Esophagus muscularis mucosa (tissue), 4 donors: ENCODE measurements around the gene VTI1A. TPM values are rescaled to one million over a fixed set of nuclear protein-coding genes. Genes with fewer than 3 reads are reported as not detected.

Experiments
- DNase-seq: peaks from one replicate; pipeline ENCODE4 v3.0.0-alpha.2; 2017; ENCODE audit errors: extremely low spot score
- H3K27ac ChIP-seq, 4 donors: fragments of 200-600 bp; sonication (generic); replicated peaks in 1 of 4; 1 replicate in 3 of 4; 2 replicates in 1 of 4; pipeline ENCODE4 v1.5.1; 2016 to 2019; ENCODE audit warnings: mild to moderate bottlenecking in 1 of 4
- H3K27me3 ChIP-seq, 4 donors: fragments of 200-600 bp; sonication (generic); one replicate each; pipeline versions ENCODE4 v1.5.1 to v1.6.0; 2016 to 2019
- H3K36me3 ChIP-seq, 4 donors: fragments of 200-600 bp; sonication (generic); one replicate each; pipeline ENCODE4 v1.5.1; 2016 to 2019
- H3K4me1 ChIP-seq, 4 donors: fragments of 200-600 bp; sonication (generic); one replicate each; pipeline ENCODE4 v1.5.1; 2016 to 2019
- H3K4me3 ChIP-seq, 4 donors: fragments of 200-600 bp; sonication (generic); 1 replicate in 2 of 4; 2 replicates in 2 of 4; pipeline ENCODE4 v1.5.1; 2016 to 2019; ENCODE audit warnings: mild to moderate bottlenecking in 4 of 4, moderate library complexity in 1 of 4
- H3K9me3 ChIP-seq, 4 donors: fragments of 200-600 bp; sonication (generic); 1 replicate in 3 of 4; 2 replicates in 1 of 4; pipeline ENCODE4 v1.5.1; 2016 to 2019
- EP300 ChIP-seq: sonication (generic); formaldehyde crosslinking; IDR thresholded peaks from one replicate; pipeline ENCODE4 v1.6.1; 2017; ENCODE audit warnings: antibody characterized with exemption
- POLR2A ChIP-seq: fragments of 450-650 bp; IDR thresholded peaks from one replicate; pipeline ENCODE4 v1.6.1; 2017; ENCODE audit warnings: antibody characterized with exemption, moderate library complexity, mild to moderate bottlenecking, low read depth
- POLR2AphosphoS5 ChIP-seq, 2 donors: sonication (generic); formaldehyde crosslinking; IDR thresholded peaks; one replicate each; pipeline ENCODE4 v1.6.1; 2017; ENCODE audit warnings: antibody characterized with exemption in 2 of 2
- WGBS: methylation state at CpG from one replicate; pipeline ENCODE4 v1.1.5; 2018; 5-methylcytosine and 5-hydroxymethylcytosine counted together
- intact Hi-C: fragments of 100-400 bp; cut with DNase I; formaldehyde crosslinking; loops from one replicate; pipeline ENCODE4 v1.15.1; 2023
- total RNA-seq, 4 donors: library from RNA; depleted of rRNA; stranded (reverse); fragments of >200 nt; gene quantifications; one replicate each; pipeline versions ENCODE4 v1.1.0 to v1.2.1, GENCODE V29; 2016
- TF ChIP-seq, protein P1 (sequence below), 3 experiments: fragments of 200-600 bp in 2 of 3; fragments of 450-650 bp in 1 of 3; sonication (generic) in 2 of 3; IDR thresholded peaks; one replicate each; pipeline ENCODE4 v1.5.1; 2017 to 2019; ENCODE audit warnings: antibody characterized with exemption in 3 of 3, mild to moderate bottlenecking in 2 of 3, moderate library complexity in 1 of 3

Gene VTI1A
- total RNA-seq, 4 donors from 2014 or later, result 27.6 to 42.7 (median 33.8) TPM

GRCh38 chr10:112515126-112515525, 68.1 kb downstream of the VTI1A start:
- Histone ChIP-seq H3K36me3 (no peaks in the 10 kb centered on the region), H3K27ac (no peak overlapping the region), H3K4me1 (no peaks in the 10 kb centered on the region), H3K4me3 (no peak overlapping the region), H3K27me3 (no peaks in the 10 kb centered on the region), H3K9me3 (no peaks in the 10 kb centered on the region)
- intact Hi-C loops, result no loop called here
- no peak for TF ChIP-seq EP300
- no peak for TF ChIP-seq POLR2A
- TF ChIP-seq, protein P1, sequence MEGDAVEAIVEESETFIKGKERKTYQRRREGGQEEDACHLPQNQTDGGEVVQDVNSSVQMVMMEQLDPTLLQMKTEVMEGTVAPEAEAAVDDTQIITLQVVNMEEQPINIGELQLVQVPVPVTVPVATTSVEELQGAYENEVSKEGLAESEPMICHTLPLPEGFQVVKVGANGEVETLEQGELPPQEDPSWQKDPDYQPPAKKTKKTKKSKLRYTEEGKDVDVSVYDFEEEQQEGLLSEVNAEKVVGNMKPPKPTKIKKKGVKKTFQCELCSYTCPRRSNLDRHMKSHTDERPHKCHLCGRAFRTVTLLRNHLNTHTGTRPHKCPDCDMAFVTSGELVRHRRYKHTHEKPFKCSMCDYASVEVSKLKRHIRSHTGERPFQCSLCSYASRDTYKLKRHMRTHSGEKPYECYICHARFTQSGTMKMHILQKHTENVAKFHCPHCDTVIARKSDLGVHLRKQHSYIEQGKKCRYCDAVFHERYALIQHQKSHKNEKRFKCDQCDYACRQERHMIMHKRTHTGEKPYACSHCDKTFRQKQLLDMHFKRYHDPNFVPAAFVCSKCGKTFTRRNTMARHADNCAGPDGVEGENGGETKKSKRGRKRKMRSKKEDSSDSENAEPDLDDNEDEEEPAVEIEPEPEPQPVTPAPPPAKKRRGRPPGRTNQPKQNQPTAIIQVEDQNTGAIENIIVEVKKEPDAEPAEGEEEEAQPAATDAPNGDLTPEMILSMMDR (IDR thresholded peaks at IDR 0.05), result no peak
- no peak for TF ChIP-seq POLR2AphosphoS5 (IDR thresholded peaks at IDR 0.05)
- no peak for DNase-seq

- no peaks in the 10 kb centered on the region for H3K27me3 ChIP-seq
- H3K9me3 ChIP-seq, result no peaks in the 10 kb centered on the region
- TF ChIP-seq, protein P1 (IDR thresholded peaks at IDR 0.05), result no peak
- TF ChIP-seq EP300, result no peak
- no peak for TF ChIP-seq POLR2AphosphoS5 (IDR thresholded peaks at IDR 0.05)
- TF ChIP-seq POLR2A, result no peak
- DNase-seq, result no peak
- WGBS, result 97% methylated on average over 2 of the region's 2 CpGs
- no peaks in the 10 kb centered on the region for H3K4me1 ChIP-seq
- no peak overlapping the region for H3K4me3 ChIP-seq
- no peaks in the 10 kb centered on the region for H3K36me3 ChIP-seq
- intact Hi-C loops, result no loop called here
- H3K27ac ChIP-seq, result no peak overlapping the region
Observed at GRCh38 chr10:112515852-112516251, 68.8 kb downstream of the VTI1A start.

DNA sequence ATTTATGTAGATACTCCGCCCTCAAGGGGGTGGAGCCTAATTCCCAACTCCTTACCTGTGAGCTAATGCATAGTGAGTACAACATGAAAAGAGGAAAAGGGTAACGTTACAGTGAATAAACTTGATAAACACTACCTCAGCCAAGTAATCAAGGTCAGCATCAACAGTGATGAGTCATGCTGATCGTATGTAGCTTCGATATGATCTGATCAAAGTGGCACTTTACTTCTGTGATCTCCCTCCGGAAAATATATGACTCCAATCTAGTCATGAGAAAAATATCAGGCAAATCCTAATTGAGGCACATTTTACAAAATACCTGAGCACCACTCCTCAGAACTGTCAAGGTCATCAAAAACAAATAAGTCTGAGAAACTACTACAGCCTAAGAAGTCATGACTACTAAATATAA, 70.4 kb downstream of the VTI1A start:
- TF ChIP-seq POLR2A (no peak), POLR2AphosphoS5 (IDR thresholded peaks at IDR 0.05) (no peak), EP300 (no peak)
- TF ChIP-seq, protein P1 (IDR thresholded peaks at IDR 0.05), result no peak
- H3K36me3 ChIP-seq, result no peaks in the 10 kb centered on the region
- no peaks in the 10 kb centered on the region for H3K4me1 ChIP-seq
- intact Hi-C loops, result no loop called here
- no peak for DNase-seq
- H3K4me3 ChIP-seq, result no peak overlapping the region
- H3K9me3 ChIP-seq, result no peaks in the 10 kb centered on the region
- H3K27me3 ChIP-seq, result no peaks in the 10 kb centered on the region
- 88% methylated on average over 5 of the region's 5 CpGs for WGBS
- no peak overlapping the region for H3K27ac ChIP-seq

- no peak overlapping the region for H3K4me3 ChIP-seq
- no peaks in the 10 kb centered on the region for H3K9me3 ChIP-seq
- TF ChIP-seq EP300 (no peak), POLR2AphosphoS5 (IDR thresholded peaks at IDR 0.05) (no peak), POLR2A (no peak)
- TF ChIP-seq, protein P1 (IDR thresholded peaks at IDR 0.05), result no peak
- intact Hi-C loops, result no loop called here
- no peaks in the 10 kb centered on the region for H3K27me3 ChIP-seq
- H3K27ac ChIP-seq, result no peak overlapping the region
- DNase-seq, result no peak
- WGBS, result 93% methylated on average over 5 of the region's 5 CpGs
- H3K36me3 ChIP-seq, result no peaks in the 10 kb centered on the region
- H3K4me1 ChIP-seq, result no peaks in the 10 kb centered on the region
Observed at GRCh38 chr10:112519133-112519761, 72.2 kb downstream of the VTI1A start.

GRCh38 chr10:112520914-112521313, 73.9 kb downstream of the VTI1A start:
- no peaks in the 10 kb centered on the region for H3K9me3 ChIP-seq
- 75% methylated on average over 1 of the region's 1 CpG for WGBS
- no peak for DNase-seq
- H3K36me3 ChIP-seq, result no peaks in the 10 kb centered on the region
- no peaks in the 10 kb centered on the region for H3K4me1 ChIP-seq
- TF ChIP-seq POLR2A, result no peak
- no peak for TF ChIP-seq EP300
- no peak for TF ChIP-seq POLR2AphosphoS5 (IDR thresholded peaks at IDR 0.05)
- intact Hi-C loops, result no loop called here
- no peak overlapping the region for H3K4me3 ChIP-seq
- no peak overlapping the region for H3K27ac ChIP-seq
- no peaks in the 10 kb centered on the region for H3K27me3 ChIP-seq
